OCI-LY1 (cell line): ENCODE results near the gene TMOD4.

Experiments used
- EZH2 ChIP-seq: fragments of 200-600 bp; sonication (generic), shearing (Covaris generic); IDR thresholded peaks from 2 replicates; pipeline ENCODE4 v1.8.0; 2017; ENCODE audit warnings: borderline replicate concordance, mixed run types, mild to moderate bottlenecking, antibody characterized with exemption, low read length, moderate library complexity, mixed read lengths
- TF ChIP-seq, protein P1 (sequence below): fragments of 200-600 bp; sonication (generic), shearing (Covaris generic); IDR thresholded peaks from 2 replicates; pipeline ENCODE4 v1.5.1; 2017; ENCODE audit warnings: mild to moderate bottlenecking, antibody characterized with exemption, low read length, moderate library complexity, mixed read lengths

DNA sequence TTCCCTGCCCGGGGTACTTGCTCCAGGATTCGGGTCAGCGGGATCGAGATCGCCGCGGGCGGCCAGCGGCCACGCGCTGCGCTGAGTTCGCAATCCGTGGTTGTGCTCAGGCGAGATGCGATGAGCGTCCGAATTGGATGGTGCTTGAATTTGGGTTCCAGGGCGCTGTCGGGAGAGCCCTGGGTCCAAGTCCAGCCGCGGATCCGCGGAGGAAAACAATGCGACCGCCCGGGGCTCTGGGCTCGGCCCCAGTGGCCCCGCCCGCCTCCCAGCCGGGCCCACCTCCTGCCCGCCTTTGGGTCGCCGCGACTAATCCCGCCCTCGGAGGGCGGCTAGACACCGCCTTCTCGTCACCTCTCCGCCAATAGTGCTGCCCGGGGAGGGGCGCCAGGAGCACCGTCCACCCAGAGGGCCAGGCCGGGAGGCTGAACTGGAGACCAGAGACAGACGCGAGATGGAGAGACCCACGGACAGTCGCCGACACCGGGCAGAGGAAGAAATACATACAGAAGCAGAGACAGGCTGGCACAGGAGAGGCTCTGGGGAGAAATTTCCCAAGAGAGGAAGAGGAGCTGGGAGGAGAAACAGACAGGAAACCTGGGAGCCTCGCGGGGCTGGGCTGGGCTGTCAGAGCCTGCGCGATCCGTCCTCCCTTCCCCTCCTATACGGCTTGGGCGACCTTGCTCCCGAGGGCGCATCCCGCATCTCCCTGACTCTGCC lies 29.2 kb downstream of the TMOD4 start, which contains the start of gene SEMA6C:
- TF ChIP-seq, protein P1, sequence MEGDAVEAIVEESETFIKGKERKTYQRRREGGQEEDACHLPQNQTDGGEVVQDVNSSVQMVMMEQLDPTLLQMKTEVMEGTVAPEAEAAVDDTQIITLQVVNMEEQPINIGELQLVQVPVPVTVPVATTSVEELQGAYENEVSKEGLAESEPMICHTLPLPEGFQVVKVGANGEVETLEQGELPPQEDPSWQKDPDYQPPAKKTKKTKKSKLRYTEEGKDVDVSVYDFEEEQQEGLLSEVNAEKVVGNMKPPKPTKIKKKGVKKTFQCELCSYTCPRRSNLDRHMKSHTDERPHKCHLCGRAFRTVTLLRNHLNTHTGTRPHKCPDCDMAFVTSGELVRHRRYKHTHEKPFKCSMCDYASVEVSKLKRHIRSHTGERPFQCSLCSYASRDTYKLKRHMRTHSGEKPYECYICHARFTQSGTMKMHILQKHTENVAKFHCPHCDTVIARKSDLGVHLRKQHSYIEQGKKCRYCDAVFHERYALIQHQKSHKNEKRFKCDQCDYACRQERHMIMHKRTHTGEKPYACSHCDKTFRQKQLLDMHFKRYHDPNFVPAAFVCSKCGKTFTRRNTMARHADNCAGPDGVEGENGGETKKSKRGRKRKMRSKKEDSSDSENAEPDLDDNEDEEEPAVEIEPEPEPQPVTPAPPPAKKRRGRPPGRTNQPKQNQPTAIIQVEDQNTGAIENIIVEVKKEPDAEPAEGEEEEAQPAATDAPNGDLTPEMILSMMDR: no peak
- TF ChIP-seq EZH2: no peak
